Stimulated activated naive CD8-positive, alpha-beta T cell treated with anti-CD3 and anti-CD28 coated beads, Interleukin-15, amount 100 ng/mL, for 72 hours (primary cell): Measurements from ENCODE around the gene CREG2.

Experiments used
- ATAC-seq: fragments of 150-1000 bp; cut with Tn5 transposase; 2 replicates; pipeline ENCODE4 v1.10.0; 2021; ENCODE audit warnings: mild to moderate bottlenecking, moderate library complexity
- DNase-seq, 2 donors: peaks; one replicate each; pipeline ENCODE4 v3.0.0; 2021 to 2022
- H3K27ac Mint-ChIP-seq, 2 donors: one replicate each; pipeline ENCODE4 v1.8.0; 2022; ENCODE audit warnings: mild to moderate bottlenecking in 2 of 2, mixed read lengths in 2 of 2, moderate library complexity in 2 of 2
- H3K27me3 Mint-ChIP-seq: one replicate; pipeline ENCODE4 v1.8.0; 2022; ENCODE audit warnings: mixed read lengths
- H3K4me1 Mint-ChIP-seq: one replicate; pipeline ENCODE4 v1.8.0; 2022; ENCODE audit warnings: mild to moderate bottlenecking, mixed read lengths
- H3K4me3 Mint-ChIP-seq, 2 donors: one replicate each; pipeline ENCODE4 v1.8.0; 2022; ENCODE audit warnings: mild to moderate bottlenecking in 2 of 2, mixed read lengths in 2 of 2, moderate library complexity in 1 of 2
- H3K9me3 Mint-ChIP-seq, 2 donors: one replicate each; pipeline ENCODE4 v1.8.0; 2022; ENCODE audit warnings: mixed read lengths in 2 of 2

CREG2 gene

GRCh38 chr2:101416609-101417008 is 29.3 kb upstream of the CREG2 start:
- H3K4me3 Mint-ChIP-seq: no peak overlapping the region
- peaks cover 10% of the 10 kb centered on the region for H3K27me3 Mint-ChIP-seq
- DNase-seq: no peak
- peaks cover 0 to 8% of the 10 kb centered on the region in 2 donors for H3K9me3 Mint-ChIP-seq
- no peaks in the 10 kb centered on the region for H3K4me1 Mint-ChIP-seq
- no peak for ATAC-seq
- peak overlapping the region in 1 of 2 donors; percentile 93 for H3K27ac Mint-ChIP-seq

GRCh38 chr2:101415884-101416283 is 28.6 kb upstream of the CREG2 start:
- DNase-seq (no peak), ATAC-seq (no peak)
- Mint-ChIP-seq H3K4me1 (no peaks in the 10 kb centered on the region), H3K9me3 (peaks cover 0 to 8% of the 10 kb centered on the region in 2 donors), H3K27me3 (peaks cover 10% of the 10 kb centered on the region), H3K4me3 (no peak overlapping the region), H3K27ac (peak overlapping the region in 1 of 2 donors; percentile 71)

GRCh38 chr2:101415220-101415619 is 27.9 kb upstream of the CREG2 start:
- Mint-ChIP-seq H3K27ac (peak overlapping the region in 1 of 2 donors; percentile 23), H3K4me3 (no peak overlapping the region), H3K4me1 (no peaks in the 10 kb centered on the region), H3K9me3 (peaks cover 0 to 8% of the 10 kb centered on the region in 2 donors), H3K27me3 (peaks cover 10% of the 10 kb centered on the region)
- ATAC-seq (no peak), DNase-seq (no peak)

- H3K27me3 Mint-ChIP-seq: peaks cover 10% of the 10 kb centered on the region
- H3K27ac Mint-ChIP-seq: no peak overlapping the region
- ATAC-seq (no peak), DNase-seq (no peak)
- no peak overlapping the region for H3K4me3 Mint-ChIP-seq
- H3K9me3 Mint-ChIP-seq: peaks cover 0 to 8% of the 10 kb centered on the region in 2 donors
- no peaks in the 10 kb centered on the region for H3K4me1 Mint-ChIP-seq
Measured at GRCh38 chr2:101412092-101412694, 24.9 kb upstream of the CREG2 start.

GRCh38 chr2:101410746-101411145 is 23.4 kb upstream of the CREG2 start:
- DNase-seq (no peak), ATAC-seq (no peak)
- Mint-ChIP-seq H3K27me3 (peaks cover 3% of the 10 kb centered on the region), H3K9me3 (peaks cover 0 to 8% of the 10 kb centered on the region in 2 donors), H3K4me3 (no peak overlapping the region), H3K27ac (no peak overlapping the region), H3K4me1 (no peaks in the 10 kb centered on the region)

- Mint-ChIP-seq H3K4me3 (no peak overlapping the region), H3K4me1 (no peaks in the 10 kb centered on the region), H3K27me3 (no peaks in the 10 kb centered on the region), H3K27ac (peak overlapping the region in 1 of 2 donors; percentile 42), H3K9me3 (peaks cover 0 to 5% of the 10 kb centered on the region in 2 donors)
- ATAC-seq (no peak), DNase-seq (no peak)
Measured at GRCh38 chr2:101410114-101410513, 22.8 kb upstream of the CREG2 start.

- H3K27me3 Mint-ChIP-seq: no peaks in the 10 kb centered on the region
- H3K4me3 Mint-ChIP-seq: no peak overlapping the region
- ATAC-seq (no peak), DNase-seq (no peak)
- peaks cover 0 to 1% of the 10 kb centered on the region in 2 donors for H3K9me3 Mint-ChIP-seq
- H3K4me1 Mint-ChIP-seq: no peaks in the 10 kb centered on the region
- H3K27ac Mint-ChIP-seq: no peak overlapping the region
Measured at GRCh38 chr2:101409699-101410098, 22.4 kb upstream of the CREG2 start.

GRCh38 chr2:101408925-101409324 is 21.6 kb upstream of the CREG2 start:
- Mint-ChIP-seq H3K27ac (no peak overlapping the region), H3K4me1 (no peaks in the 10 kb centered on the region), H3K4me3 (no peak overlapping the region), H3K9me3 (no peaks in the 10 kb centered on the region), H3K27me3 (no peaks in the 10 kb centered on the region)
- no peak for ATAC-seq
- no peak for DNase-seq

GRCh38 chr2:101405351-101405899 is 18.1 kb upstream of the CREG2 start:
- Mint-ChIP-seq H3K4me3 (no peak overlapping the region), H3K4me1 (peaks cover 6% of the 10 kb centered on the region), H3K27me3 (peaks cover 32% of the 10 kb centered on the region), H3K9me3 (no peaks in the 10 kb centered on the region), H3K27ac (no peak overlapping the region)
- DNase-seq: no peak
- ATAC-seq: no peak

GRCh38 chr2:101403745-101404144 is 16.4 kb upstream of the CREG2 start:
- H3K4me3 Mint-ChIP-seq: no peak overlapping the region
- H3K9me3 Mint-ChIP-seq: no peaks in the 10 kb centered on the region
- ATAC-seq (no peak), DNase-seq (no peak)
- H3K27ac Mint-ChIP-seq: no peak overlapping the region
- peaks cover 48% of the 10 kb centered on the region for H3K27me3 Mint-ChIP-seq
- H3K4me1 Mint-ChIP-seq: peaks cover 6% of the 10 kb centered on the region

GRCh38 chr2:101402630-101403029 is 15.3 kb upstream of the CREG2 start:
- H3K27ac Mint-ChIP-seq: no peak overlapping the region
- ATAC-seq (peak; percentile 43), DNase-seq (no peak)
- no peaks in the 10 kb centered on the region for H3K9me3 Mint-ChIP-seq
- no peak overlapping the region for H3K4me3 Mint-ChIP-seq
- H3K27me3 Mint-ChIP-seq: peaks cover 56% of the 10 kb centered on the region
- peaks cover 6% of the 10 kb centered on the region for H3K4me1 Mint-ChIP-seq

- DNase-seq: no peak
- H3K27ac Mint-ChIP-seq: no peak overlapping the region
- H3K9me3 Mint-ChIP-seq: no peaks in the 10 kb centered on the region
- peaks cover 62% of the 10 kb centered on the region for H3K27me3 Mint-ChIP-seq
- peaks cover 6% of the 10 kb centered on the region for H3K4me1 Mint-ChIP-seq
- no peak overlapping the region for H3K4me3 Mint-ChIP-seq
- no peak for ATAC-seq
Measured at GRCh38 chr2:101401906-101402305, 14.6 kb upstream of the CREG2 start.

GRCh38 chr2:101401326-101401665 is 14.0 kb upstream of the CREG2 start:
- H3K27me3 Mint-ChIP-seq: peaks cover 63% of the 10 kb centered on the region
- ATAC-seq (no peak), DNase-seq (no peak)
- peaks cover 6% of the 10 kb centered on the region for H3K4me1 Mint-ChIP-seq
- H3K27ac Mint-ChIP-seq: no peak overlapping the region
- H3K9me3 Mint-ChIP-seq: no peaks in the 10 kb centered on the region
- no peak overlapping the region for H3K4me3 Mint-ChIP-seq

GRCh38 chr2:101400506-101401325 is 13.4 kb upstream of the CREG2 start:
- H3K9me3 Mint-ChIP-seq: no peaks in the 10 kb centered on the region
- H3K27ac Mint-ChIP-seq: no peak overlapping the region
- peaks cover 6% of the 10 kb centered on the region for H3K4me1 Mint-ChIP-seq
- peaks cover 68% of the 10 kb centered on the region for H3K27me3 Mint-ChIP-seq
- ATAC-seq: no peak
- H3K4me3 Mint-ChIP-seq: no peak overlapping the region
- no peak for DNase-seq

GRCh38 chr2:101400048-101400447 is 12.7 kb upstream of the CREG2 start:
- DNase-seq: no peak
- peaks cover 6% of the 10 kb centered on the region for H3K4me1 Mint-ChIP-seq
- H3K4me3 Mint-ChIP-seq: no peak overlapping the region
- no peak overlapping the region for H3K27ac Mint-ChIP-seq
- H3K9me3 Mint-ChIP-seq: no peaks in the 10 kb centered on the region
- H3K27me3 Mint-ChIP-seq: peaks cover 70% of the 10 kb centered on the region
- ATAC-seq: no peak

- H3K4me1 Mint-ChIP-seq: peaks cover 6% of the 10 kb centered on the region
- H3K4me3 Mint-ChIP-seq: no peak overlapping the region
- ATAC-seq (no peak), DNase-seq (no peak)
- no peak overlapping the region for H3K27ac Mint-ChIP-seq
- H3K9me3 Mint-ChIP-seq: no peaks in the 10 kb centered on the region
- H3K27me3 Mint-ChIP-seq: peaks cover 78% of the 10 kb centered on the region
Measured at GRCh38 chr2:101399021-101399799, 11.9 kb upstream of the CREG2 start.
